CD14-positive monocyte (primary cell): Measurements from ENCODE around the gene SH3PXD2A. TPM values are rescaled to one million over a fixed set of nuclear protein-coding genes. Genes with fewer than 3 reads are reported as not detected.

Source experiments
- DNase-seq, 3 donors: peaks; one replicate each; pipeline ENCODE4 v3.0.0-alpha.2; 2011 to 2022
- H2AFZ ChIP-seq: 2 replicates; pipeline ENCODE4 v1.6.0; 2012; ENCODE audit warnings: mild to moderate bottlenecking, low read depth, low read length, inconsistent platforms; ENCODE audit not compliant: insufficient read depth, poor library complexity, severe bottlenecking
- H3K27ac ChIP-seq, 2 donors: 1 replicate in 1 of 2; 2 replicates in 1 of 2; pipeline ENCODE4 v1.5.1; 2012 to 2013; ENCODE audit warnings: low read length in 2 of 2, control low read depth in 1 of 2, inconsistent platforms in 1 of 2, low read depth in 1 of 2, mild to moderate bottlenecking in 1 of 2
- H3K27me3 ChIP-seq, 2 donors: one replicate each; pipeline versions ENCODE4 v1.6.0 to v1.6.1; 2011 to 2013; ENCODE audit warnings: low read length in 2 of 2; ENCODE audit not compliant: control insufficient read depth in 2 of 2, insufficient read depth in 2 of 2
- H3K36me3 ChIP-seq, 2 donors: replicated peaks in 1 of 2; 1 replicate in 1 of 2; 2 replicates in 1 of 2; pipeline versions ENCODE4 v1.5.1 to v1.6.1; 2012 to 2013; ENCODE audit warnings: low read length in 2 of 2, control low read depth in 1 of 2, inconsistent platforms in 1 of 2, mild to moderate bottlenecking in 1 of 2; ENCODE audit not compliant: insufficient read depth in 2 of 2, control insufficient read depth in 1 of 2
- H3K4me1 ChIP-seq, 2 donors: 1 replicate in 1 of 2; 2 replicates in 1 of 2; pipeline versions ENCODE4 v1.5.1 to v1.6.1; 2012 to 2013; ENCODE audit warnings: low read length in 2 of 2, control low read depth in 1 of 2, inconsistent platforms in 1 of 2, mild to moderate bottlenecking in 1 of 2, moderate library complexity in 1 of 2; ENCODE audit not compliant: insufficient read depth in 2 of 2, control insufficient read depth in 1 of 2
- H3K4me2 ChIP-seq: replicated peaks from 2 replicates; pipeline ENCODE3; 2012; ENCODE audit warnings: low read length, moderate library complexity, mild to moderate bottlenecking; ENCODE audit not compliant: poor library complexity, severe bottlenecking; ENCODE audit errors: extremely low read depth
- H3K4me3 ChIP-seq, 3 experiments: fragments of 200-600 bp in 1 of 3; sonication (generic) in 1 of 3; replicated peaks in 1 of 3; 1 replicate in 2 of 3; 2 replicates in 1 of 3; pipeline ENCODE4 v1.5.1; 2011 to 2013; ENCODE audit warnings: low read length in 3 of 3, mild to moderate bottlenecking in 3 of 3, control low read depth in 2 of 3, low read depth in 2 of 3, inconsistent platforms in 1 of 3, moderate library complexity in 1 of 3
- H3K79me2 ChIP-seq: 2 replicates; pipeline ENCODE4 v1.6.0; 2012; ENCODE audit warnings: mild to moderate bottlenecking, control low read depth, inconsistent platforms, low read length, moderate library complexity; ENCODE audit not compliant: insufficient read depth
- H3K9ac ChIP-seq: 2 replicates; pipeline ENCODE4 v1.6.0; 2017; ENCODE audit warnings: low read length, mild to moderate bottlenecking; ENCODE audit not compliant: insufficient read depth, poor library complexity, severe bottlenecking
- H3K9me3 ChIP-seq, 2 donors: replicated peaks in 1 of 2; 1 replicate in 1 of 2; 2 replicates in 1 of 2; pipeline versions ENCODE4 v1.5.1 to v1.6.1; 2012 to 2013; ENCODE audit warnings: low read length in 2 of 2, control low read depth in 1 of 2; ENCODE audit not compliant: control insufficient read depth in 1 of 2, insufficient read depth in 1 of 2
- H4K20me1 ChIP-seq: 2 replicates; pipeline ENCODE4 v1.6.0; 2012; ENCODE audit warnings: mild to moderate bottlenecking, low read length, control low read depth, moderate library complexity; ENCODE audit not compliant: insufficient read depth
- H3K27ac Mint-ChIP-seq, 7 donors: one replicate each; pipeline ENCODE4 v1.8.0; 2020; ENCODE audit warnings: mild to moderate bottlenecking in 7 of 7, mixed read lengths in 7 of 7, moderate library complexity in 6 of 7, inconsistent platforms in 2 of 7
- H3K27me3 Mint-ChIP-seq, 3 donors: one replicate each; pipeline ENCODE4 v1.8.0; 2021 to 2022; ENCODE audit warnings: low read depth in 3 of 3, mild to moderate bottlenecking in 3 of 3, mixed read lengths in 3 of 3, moderate library complexity in 3 of 3, inconsistent platforms in 1 of 3
- H3K36me3 Mint-ChIP-seq, 2 donors: one replicate each; pipeline ENCODE4 v1.8.0; 2020; ENCODE audit warnings: mixed read lengths in 2 of 2, inconsistent platforms in 1 of 2, mild to moderate bottlenecking in 1 of 2
- H3K4me1 Mint-ChIP-seq: one replicate; pipeline ENCODE4 v1.8.0; 2020; ENCODE audit warnings: mild to moderate bottlenecking, mixed read lengths
- H3K4me3 Mint-ChIP-seq, 2 donors: one replicate each; pipeline ENCODE4 v1.8.0; 2020; ENCODE audit warnings: mild to moderate bottlenecking in 2 of 2, mixed read lengths in 2 of 2, moderate library complexity in 1 of 2
- H3K9me3 Mint-ChIP-seq, 7 donors: one replicate each; pipeline ENCODE4 v1.8.0; 2020 to 2022; ENCODE audit warnings: mixed read lengths in 7 of 7, mild to moderate bottlenecking in 6 of 7, moderate library complexity in 6 of 7, inconsistent platforms in 2 of 7
- WGBS: methylation state at CpG from one replicate; pipeline ENCODE4 v1.1.5; 2013; ENCODE audit warnings: missing lambda C conversion rate; ENCODE audit not compliant: insufficient coverage; 5-methylcytosine and 5-hydroxymethylcytosine counted together
- intact Hi-C, 2 donors: fragments of 100-400 bp; cut with micrococcal nuclease; formaldehyde crosslinking; loops; one replicate each; pipeline versions ENCODE4 v1.15.0 to v1.15.1; 2023
- polyA plus RNA-seq, 3 donors: library from polyadenylated mRNA; depleted of rRNA in 1 of 3; unstranded in 2 of 3; stranded (reverse) in 1 of 3; fragments of 300-500 nt in 2 of 3; fragments of >200 nt in 1 of 3; fragmentation: Illumina TruSeq in 2 of 3; gene quantifications; 1 replicate in 2 of 3; 2 replicates in 1 of 3; pipeline ENCODE4 v1.2.3, GENCODE V29; 2012 to 2021
- TF ChIP-seq, protein P1 (sequence below): fragments of 200-600 bp; IDR thresholded peaks from one replicate; pipeline ENCODE4 v1.8.0; 2022; ENCODE audit warnings: antibody characterized with exemption, mild to moderate bottlenecking

Gene SH3PXD2A
- polyA plus RNA-seq, 3 donors, result 0.01 to 0.76 (median 0.05) TPM

DNA sequence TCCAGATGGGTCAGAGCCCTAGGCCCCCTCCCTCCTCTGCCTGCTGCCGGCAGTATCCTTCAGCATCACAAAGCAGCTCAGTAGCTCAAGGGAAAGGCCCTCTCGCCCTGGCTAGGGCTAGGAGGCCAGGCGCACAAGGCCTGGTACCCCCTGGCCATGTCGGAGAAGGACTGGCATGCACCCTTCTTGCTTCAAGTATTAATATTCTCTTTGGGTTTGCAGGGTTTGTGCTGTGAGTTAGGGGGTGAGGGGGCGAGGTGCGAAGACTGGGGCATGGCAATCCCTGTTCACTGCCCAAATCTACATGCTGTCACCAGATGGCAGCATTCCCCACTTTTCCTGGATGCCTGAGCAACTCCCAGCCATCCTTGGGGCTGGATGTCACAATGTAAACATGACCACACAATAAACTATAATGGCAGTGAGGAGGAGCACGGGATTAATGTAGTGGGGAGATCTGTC lies 256.7 kb downstream of the SH3PXD2A start:
- peaks cover 2 to 4% of the 10 kb centered on the region in 2 donors for H3K36me3 Mint-ChIP-seq
- 92% methylated on average over 5 of the region's 7 CpGs for WGBS
- no peaks in the 10 kb centered on the region for H3K27me3 ChIP-seq
- no peak overlapping the region for H3K4me3 ChIP-seq
- TF ChIP-seq, protein P1, sequence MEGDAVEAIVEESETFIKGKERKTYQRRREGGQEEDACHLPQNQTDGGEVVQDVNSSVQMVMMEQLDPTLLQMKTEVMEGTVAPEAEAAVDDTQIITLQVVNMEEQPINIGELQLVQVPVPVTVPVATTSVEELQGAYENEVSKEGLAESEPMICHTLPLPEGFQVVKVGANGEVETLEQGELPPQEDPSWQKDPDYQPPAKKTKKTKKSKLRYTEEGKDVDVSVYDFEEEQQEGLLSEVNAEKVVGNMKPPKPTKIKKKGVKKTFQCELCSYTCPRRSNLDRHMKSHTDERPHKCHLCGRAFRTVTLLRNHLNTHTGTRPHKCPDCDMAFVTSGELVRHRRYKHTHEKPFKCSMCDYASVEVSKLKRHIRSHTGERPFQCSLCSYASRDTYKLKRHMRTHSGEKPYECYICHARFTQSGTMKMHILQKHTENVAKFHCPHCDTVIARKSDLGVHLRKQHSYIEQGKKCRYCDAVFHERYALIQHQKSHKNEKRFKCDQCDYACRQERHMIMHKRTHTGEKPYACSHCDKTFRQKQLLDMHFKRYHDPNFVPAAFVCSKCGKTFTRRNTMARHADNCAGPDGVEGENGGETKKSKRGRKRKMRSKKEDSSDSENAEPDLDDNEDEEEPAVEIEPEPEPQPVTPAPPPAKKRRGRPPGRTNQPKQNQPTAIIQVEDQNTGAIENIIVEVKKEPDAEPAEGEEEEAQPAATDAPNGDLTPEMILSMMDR, result peak; percentile 43
- H3K27ac ChIP-seq, result no peak overlapping the region
- peaks cover 0 to 3% (median 0%) of the 10 kb centered on the region in 3 donors for H3K27me3 Mint-ChIP-seq
- H3K4me1 Mint-ChIP-seq, result no peaks in the 10 kb centered on the region
- H3K27ac Mint-ChIP-seq, result no peak overlapping the region
- no peaks in the 10 kb centered on the region for H3K9me3 ChIP-seq
- H3K4me2 ChIP-seq, result no peak overlapping the region
- peaks cover 0 to 2% (median 0%) of the 10 kb centered on the region in 7 donors for H3K9me3 Mint-ChIP-seq
- peak; percentile 3 to 32 (median 15) for DNase-seq
- H2AFZ ChIP-seq, result no peak overlapping the region
- no peak overlapping the region for H3K4me3 Mint-ChIP-seq
- intact Hi-C loops, result no loop called here
- no peaks in the 10 kb centered on the region for H4K20me1 ChIP-seq
- no peak overlapping the region for H3K9ac ChIP-seq
- no peaks in the 10 kb centered on the region for H3K4me1 ChIP-seq
- H3K79me2 ChIP-seq, result no peaks in the 10 kb centered on the region
- no peaks in the 10 kb centered on the region for H3K36me3 ChIP-seq

DNA sequence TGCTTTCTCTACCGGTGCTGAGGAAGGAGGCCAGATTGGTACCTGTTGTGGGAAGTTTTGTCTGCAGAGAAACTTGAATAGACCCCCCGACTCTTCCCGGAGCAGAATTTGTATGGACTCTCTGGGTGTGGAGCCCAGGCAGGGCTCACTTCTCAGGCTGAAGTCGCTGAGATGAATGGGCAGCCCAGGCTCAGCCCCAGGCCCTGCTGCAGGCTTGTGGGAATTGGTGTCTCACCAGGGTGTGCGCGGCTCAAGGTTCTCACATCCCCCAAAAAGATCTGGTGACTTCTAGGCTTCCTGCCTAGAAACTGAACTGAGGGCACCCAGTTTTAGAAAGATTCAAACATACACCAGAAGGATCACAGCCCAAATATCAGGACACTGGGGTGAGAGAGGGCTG lies 258.4 kb downstream of the SH3PXD2A start:
- Histone ChIP-seq H3K4me3 (no peak overlapping the region), H3K36me3 (no peaks in the 10 kb centered on the region), H3K4me2 (no peak overlapping the region), H3K9ac (no peak overlapping the region), H2AFZ (no peak overlapping the region), H3K4me1 (no peaks in the 10 kb centered on the region), H4K20me1 (peaks cover 3% of the 10 kb centered on the region), H3K9me3 (no peaks in the 10 kb centered on the region), H3K27me3 (no peaks in the 10 kb centered on the region), H3K27ac (no peak overlapping the region), H3K79me2 (no peaks in the 10 kb centered on the region)
- H3K4me3 Mint-ChIP-seq, result no peak overlapping the region
- TF ChIP-seq, protein P1, result no peak
- DNase-seq, result no peak
- peaks cover 0 to 5% (median 3%) of the 10 kb centered on the region in 3 donors for H3K27me3 Mint-ChIP-seq
- no peak overlapping the region for H3K27ac Mint-ChIP-seq
- WGBS, result 75% methylated on average over 4 of the region's 6 CpGs
- no peaks in the 10 kb centered on the region for H3K9me3 Mint-ChIP-seq
- no peaks in the 10 kb centered on the region for H3K4me1 Mint-ChIP-seq
- intact Hi-C loops, result no loop called here
- no peaks in the 10 kb centered on the region for H3K36me3 Mint-ChIP-seq
